Measurements from ENCODE around the gene LDLRAD3.
A peak's percentile ranks its signal among the peaks of the same experiment; 100 is the strongest.

LDLRAD3 gene

GRCh38 chr11:36081274-36081945, 137.5 kb downstream of the LDLRAD3 start:
- DNase-seq = no peak

GRCh38 chr11:36086366-36086765, 142.5 kb downstream of the LDLRAD3 start:
- no peak for DNase-seq

- DNase-seq = no peak
Measured at GRCh38 chr11:36088266-36088972, 144.6 kb downstream of the LDLRAD3 start.

- no peak for DNase-seq
Measured at GRCh38 chr11:36089920-36090319, 146.1 kb downstream of the LDLRAD3 start.

- DNase-seq = no peak
Measured at GRCh38 chr11:36090356-36091109, 146.7 kb downstream of the LDLRAD3 start.

GRCh38 chr11:36091256-36091811, 147.5 kb downstream of the LDLRAD3 start:
- DNase-seq = no peak

GRCh38 chr11:36092314-36093030, 148.6 kb downstream of the LDLRAD3 start:
- no peak for DNase-seq

GRCh38 chr11:36093548-36093947, 149.7 kb downstream of the LDLRAD3 start:
- DNase-seq = no peak

GRCh38 chr11:36094164-36094563, 150.3 kb downstream of the LDLRAD3 start:
- DNase-seq = no peak

- DNase-seq = no peak
Measured at GRCh38 chr11:36095716-36096115, 151.9 kb downstream of the LDLRAD3 start.

- no peak for DNase-seq
Measured at GRCh38 chr11:36097219-36097650, 153.4 kb downstream of the LDLRAD3 start.

GRCh38 chr11:36098087-36098486, 154.2 kb downstream of the LDLRAD3 start:
- no peak for DNase-seq

GRCh38 chr11:36098853-36099375, 155.1 kb downstream of the LDLRAD3 start:
- peak; percentile 55 for DNase-seq

- no peak for DNase-seq
Measured at GRCh38 chr11:36101466-36101865, 157.6 kb downstream of the LDLRAD3 start.

- no peak for DNase-seq
Measured at GRCh38 chr11:36102868-36103267, 159.0 kb downstream of the LDLRAD3 start.

- no peak for DNase-seq
Measured at GRCh38 chr11:36103933-36104530, 160.2 kb downstream of the LDLRAD3 start.

GRCh38 chr11:36104660-36104992, 160.8 kb downstream of the LDLRAD3 start:
- no peak for DNase-seq

- DNase-seq = no peak
Measured at GRCh38 chr11:36105743-36106581, 162.1 kb downstream of the LDLRAD3 start.

GRCh38 chr11:36107547-36107946, 163.7 kb downstream of the LDLRAD3 start:
- no peak for DNase-seq

- DNase-seq = no peak
Measured at GRCh38 chr11:36108881-36109589, 165.2 kb downstream of the LDLRAD3 start.

GRCh38 chr11:36109590-36109849, 165.7 kb downstream of the LDLRAD3 start:
- no peak for DNase-seq
